K562 (cell line): ENCODE results near the gene VWA5B1. TPM values are rescaled to one million over a fixed set of nuclear protein-coding genes. Genes with fewer than 3 reads are reported as not detected.
A peak's percentile ranks its signal among the peaks of the same experiment; 100 is the strongest.

Source experiments
- ATAC-seq: fragments of 200-7000 bp; cut with Tn5 transposase; 3 replicates; pipeline ENCODE4 v1.9.1; 2020; ENCODE audit warnings: moderate library complexity
- BruUV-seq: library from RNA; stranded (reverse); fragments of 400-500 nt; replicated peaks from 2 replicates; lab custom pipeline; 2021; lab: Mats Ljungman, UMichigan
- CTCF ChIA-PET: fragments of 300-600 bp; formaldehyde crosslinking; extraction: SDS; loops from one replicate; lab custom pipeline; 2021; ENCODE audit warnings: low intra/inter-chr PET ratio; lab: Yijun Ruan, JAX
- POLR2A ChIA-PET: fragments of 300-600, 350-650 bp; sonication (Branson Sonifier 250); formaldehyde crosslinking; extraction: SDS; loops from one replicate; lab custom pipeline; 2021; ENCODE audit warnings: antibody characterized with exemption, inconsistent platforms; lab: Yijun Ruan, JAX
- DNase-seq, 4 experiments: peaks; one replicate each; pipeline versions ENCODE4 v3.0.0 to v3.0.0-alpha.2; 2011 to 2018; ENCODE audit warnings: low spot score in 3 of 4, mixed read lengths in 3 of 4; ENCODE audit errors: extremely low read depth in 1 of 4
- FAIRE-seq: peaks from 2 replicates; lab custom pipeline; 2011; peaks lifted over from hg19 to GRCh38; lab: Jason Lieb, UNC
- H2AFZ ChIP-seq: 2 replicates; pipeline ENCODE4 v1.6.0; 2011; ENCODE audit warnings: low read depth, low read length, control low read depth, inconsistent platforms
- H3K27ac ChIP-seq: fragments of 200-600 bp; 3 replicates; pipeline ENCODE4 v1.8.0; 2011; ENCODE audit warnings: low read depth, mild to moderate bottlenecking, control low read depth, inconsistent platforms, low read length, moderate library complexity, mixed read lengths; ENCODE audit errors: extremely low read depth
- H3K27me3 ChIP-seq, 2 experiments: fragments of 300-600 bp in 1 of 2; 2 replicates in 1 of 2; 3 replicates in 1 of 2; pipeline versions ENCODE4 v1.6.0 to v1.8.0; 2011; ENCODE audit warnings: inconsistent platforms in 2 of 2, low read length in 2 of 2, mild to moderate bottlenecking in 1 of 2, mixed read lengths in 1 of 2, moderate library complexity in 1 of 2; ENCODE audit not compliant: control insufficient read depth in 2 of 2, insufficient read depth in 2 of 2
- H3K36me3 ChIP-seq: fragments of 300-600 bp; 3 replicates; pipeline ENCODE4 v1.8.0; 2011; ENCODE audit warnings: mild to moderate bottlenecking, low read length, inconsistent platforms; ENCODE audit not compliant: control insufficient read depth, insufficient read depth
- H3K4me1 ChIP-seq, 2 experiments: fragments of 200-600 bp in 1 of 2; replicated peaks in 1 of 2; 2 replicates in 1 of 2; 3 replicates in 1 of 2; pipeline versions ENCODE4 v1.5.1 to v1.8.0; 2011; ENCODE audit warnings: inconsistent platforms in 2 of 2, low read length in 2 of 2, mild to moderate bottlenecking in 1 of 2, mixed read lengths in 1 of 2, moderate library complexity in 1 of 2; ENCODE audit not compliant: control insufficient read depth in 2 of 2, insufficient read depth in 2 of 2
- H3K4me2 ChIP-seq: 2 replicates; pipeline ENCODE4 v1.6.1; 2011; ENCODE audit warnings: low read length, control low read depth, inconsistent platforms, mixed read lengths; ENCODE audit not compliant: insufficient read depth
- H3K4me3 ChIP-seq: fragments of 200-600 bp; sonication (generic), shearing (Covaris generic); 2 replicates; pipeline ENCODE4 v1.5.1; 2016; ENCODE audit warnings: control low read depth, inconsistent platforms
- H3K79me2 ChIP-seq: fragments of 200-600 bp; 3 replicates; pipeline ENCODE4 v1.8.0; 2011; ENCODE audit warnings: low read length, inconsistent platforms; ENCODE audit not compliant: control insufficient read depth, insufficient read depth
- H3K9ac ChIP-seq, 2 experiments: 2 replicates each; pipeline versions ENCODE4 v1.6.0 to v1.6.1; 2011; ENCODE audit warnings: low read depth in 2 of 2, low read length in 2 of 2, control low read depth in 1 of 2, inconsistent platforms in 1 of 2, mild to moderate bottlenecking in 1 of 2, mixed read lengths in 1 of 2; ENCODE audit not compliant: insufficient read depth in 1 of 2
- H3K9me1 ChIP-seq: one replicate; pipeline ENCODE4 v1.6.0; 2011; ENCODE audit warnings: inconsistent platforms, mild to moderate bottlenecking, low read length, moderate library complexity; ENCODE audit not compliant: control insufficient read depth, insufficient read depth
- H3K9me3 ChIP-seq: replicated peaks from 2 replicates; pipeline ENCODE4 v1.5.1; 2011; ENCODE audit warnings: low read depth, low read length, inconsistent platforms; ENCODE audit not compliant: control insufficient read depth, insufficient read depth
- H4K20me1 ChIP-seq: replicated peaks from 2 replicates; pipeline ENCODE4 v1.6.1; 2011; ENCODE audit warnings: low read length, inconsistent platforms, mixed read lengths; ENCODE audit not compliant: control insufficient read depth, insufficient read depth
- CBX3 ChIP-seq, 2 experiments: IDR thresholded peaks; 1 replicate in 1 of 2; 2 replicates in 1 of 2; pipeline ENCODE4 v1.6.1; 2012; ENCODE audit warnings: inconsistent platforms in 2 of 2, low read length in 2 of 2, borderline replicate concordance in 1 of 2, control low read depth in 1 of 2
- FOXK2 ChIP-seq, 2 experiments: fragments of 450-650 bp; IDR thresholded peaks in 1 of 2; conservative IDR thresholded peaks in 1 of 2; 2 replicates each; pipeline ENCODE4 v1.6.1; 2016; ENCODE audit warnings: low read depth in 2 of 2, mild to moderate bottlenecking in 1 of 2
- PTRF ChIP-seq: fragments of 450-650 bp; IDR thresholded peaks from 2 replicates; pipeline ENCODE4 v1.6.1; 2016; ENCODE audit warnings: mild to moderate bottlenecking, missing genetic modification characterization, missing compliant biosample characterization
- RBM25 ChIP-seq: fragments of 200-400 bp; formaldehyde crosslinking; IDR thresholded peaks from 2 replicates; pipeline ENCODE4 v1.6.1; 2018; ENCODE audit warnings: low read length, low read depth, moderate library complexity; ENCODE audit not compliant: severe bottlenecking
- RBM34 ChIP-seq: fragments of 200-400 bp; formaldehyde crosslinking; IDR thresholded peaks from 2 replicates; pipeline ENCODE4 v1.6.1; 2018; ENCODE audit warnings: low read length, borderline replicate concordance; ENCODE audit not compliant: insufficient read depth
- TCF7 ChIP-seq: sonication (generic); IDR thresholded peaks from 2 replicates; pipeline ENCODE4 v1.6.1; 2016; ENCODE audit warnings: antibody characterized with exemption, borderline replicate concordance
- ZNF184 ChIP-seq: sonication (generic); formaldehyde crosslinking; IDR thresholded peaks from 2 replicates; pipeline ENCODE4 v1.5.0; 2020; ENCODE audit warnings: missing genetic modification reagents
- ZNF507 ChIP-seq: conservative IDR thresholded peaks from 2 replicates; pipeline ENCODE4 v1.6.1; 2017; ENCODE audit warnings: missing genetic modification characterization, missing compliant biosample characterization
- WGBS: fragments of 100-300 bp; shearing (Covaris generic); methylation state at CpG from one replicate; pipeline ENCODE4 v1.1.6; 2016; ENCODE audit warnings: low coverage, mixed read lengths; ENCODE audit not compliant: insufficient coverage; ENCODE audit errors: missing lambda C conversion rate; 5-methylcytosine and 5-hydroxymethylcytosine counted together
- in situ Hi-C: fragments of 300-500 bp; cut with MboI; formaldehyde crosslinking; loops from 4 replicates; pipeline ENCODE4 v1.15.0; 2018; ENCODE audit warnings: inconsistent platforms, mixed read lengths
- intact Hi-C: fragments of 100-400 bp; cut with micrococcal nuclease; formaldehyde crosslinking; loops from 2 replicates; pipeline ENCODE4 v1.14.2; 2022
- polyA plus RNA-seq, 8 experiments: library from polyadenylated mRNA; depleted of rRNA in 4 of 8; stranded (reverse) in 5 of 8; unstranded in 3 of 8; fragments of >200 nt; fragmentation: Nextera tagmentation in 2 of 8; fragmentation: Illumina TruSeq in 1 of 8; extraction: Ambion mirVana in 2 of 8; extraction: Trizol in 1 of 8; gene quantifications; 2 replicates each; pipeline versions ENCODE4 v1.2.1 to v1.2.3, GENCODE V29; 2011 to 2014; ENCODE audit warnings: inconsistent platforms in 1 of 8, missing spikeins in 1 of 8
- total RNA-seq, 7 experiments: library from RNA; depleted of rRNA in 6 of 7; stranded (reverse); fragments of >200 nt in 6 of 7; fragmentation: Illumina TruSeq in 2 of 7; extraction: Trizol in 2 of 7; gene quantifications; 2 replicates each; pipeline versions ENCODE4 v1.2.1 to v1.2.3, GENCODE V29; 2011 to 2021; ENCODE audit warnings: low replicate concordance in 1 of 7
- TF ChIP-seq, protein P1 (sequence below): sonication (generic); formaldehyde crosslinking; IDR thresholded peaks from 2 replicates; pipeline ENCODE4 v1.5.0; 2020; ENCODE audit warnings: missing genetic modification reagents
- TF ChIP-seq, protein P2 (sequence below): IDR thresholded peaks from 2 replicates; pipeline ENCODE4 v1.6.1; 2011; ENCODE audit not compliant: insufficient read length; ENCODE audit errors: extremely low read depth

VWA5B1 gene
- total and polyA plus RNA-seq, 9 of the 15 experiments (the other 6 are each of a cell fraction or from before 2014, with no cell fraction given): not detected

DNA sequence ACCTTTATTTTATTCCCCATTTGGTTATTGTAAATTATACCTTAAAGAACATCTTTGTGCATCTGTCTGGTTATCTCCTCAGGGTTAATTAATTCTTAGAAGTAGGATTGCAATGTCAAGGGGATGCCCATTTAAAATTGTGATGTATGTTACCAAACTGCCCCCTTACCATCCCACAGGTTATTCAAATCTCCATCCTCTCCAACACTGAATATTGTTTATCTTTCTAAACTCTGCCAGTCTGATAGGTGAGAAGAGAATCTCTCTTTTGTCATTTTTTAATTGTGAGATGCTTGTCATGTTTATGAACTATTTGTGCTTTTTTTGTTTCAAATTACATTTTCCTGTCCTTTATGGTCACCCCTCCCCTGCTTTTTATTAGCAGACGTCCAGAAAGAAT is 55.8 kb downstream of the VWA5B1 start:
- H3K9me1 ChIP-seq: no peaks in the 10 kb centered on the region
- 17% methylated on average over 1 of the region's 1 CpG for WGBS
- peaks cover 10 to 37% of the 10 kb centered on the region in 2 experiments; a peak in 2 of 5 replicates for H3K27me3 ChIP-seq
- BruUV-seq: no TSS peak
- ChIA-PET CTCF (no interaction called here), POLR2A (interaction anchor here (0.7 kb wide), 1 partner anchor 71 kb away, joined by 3 read pairs; no protein-coding TSS in a partner anchor)
- no peaks in the 10 kb centered on the region for H3K9me3 ChIP-seq
- H3K4me1 ChIP-seq: peaks cover 0 to 14% of the 10 kb centered on the region in 2 experiments; a peak in 2 of 5 replicates
- in situ Hi-C loops: no loop called here
- no peak overlapping the region for H3K4me2 ChIP-seq
- intact Hi-C loops: no loop called here
- no peak overlapping the region for H3K4me3 ChIP-seq
- no peak overlapping the region for H3K27ac ChIP-seq
- no peak overlapping the region for H3K9ac ChIP-seq
- no peaks in the 10 kb centered on the region for H4K20me1 ChIP-seq
- H2AFZ ChIP-seq: no peak overlapping the region
- no peak for DNase-seq
- FAIRE-seq: peak; percentile 51
- H3K79me2 ChIP-seq: no peaks in the 10 kb centered on the region
- no peaks in the 10 kb centered on the region for H3K36me3 ChIP-seq
- peak; percentile 16 for TF ChIP-seq RBM25
- TF ChIP-seq, protein P1, sequence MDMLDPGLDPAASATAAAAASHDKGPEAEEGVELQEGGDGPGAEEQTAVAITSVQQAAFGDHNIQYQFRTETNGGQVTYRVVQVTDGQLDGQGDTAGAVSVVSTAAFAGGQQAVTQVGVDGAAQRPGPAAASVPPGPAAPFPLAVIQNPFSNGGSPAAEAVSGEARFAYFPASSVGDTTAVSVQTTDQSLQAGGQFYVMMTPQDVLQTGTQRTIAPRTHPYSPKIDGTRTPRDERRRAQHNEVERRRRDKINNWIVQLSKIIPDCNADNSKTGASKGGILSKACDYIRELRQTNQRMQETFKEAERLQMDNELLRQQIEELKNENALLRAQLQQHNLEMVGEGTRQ (CRISPR knock-in tag): no peak
- 0 out of 2 replicates have a peak, but pooled peaks have one; percentile 13 for TF ChIP-seq ZNF507 (tag)
- 0 out of 2 replicates have a peak, but pooled peaks have one; percentile 32 for TF ChIP-seq ZNF184
- ATAC-seq: no peak

DNA sequence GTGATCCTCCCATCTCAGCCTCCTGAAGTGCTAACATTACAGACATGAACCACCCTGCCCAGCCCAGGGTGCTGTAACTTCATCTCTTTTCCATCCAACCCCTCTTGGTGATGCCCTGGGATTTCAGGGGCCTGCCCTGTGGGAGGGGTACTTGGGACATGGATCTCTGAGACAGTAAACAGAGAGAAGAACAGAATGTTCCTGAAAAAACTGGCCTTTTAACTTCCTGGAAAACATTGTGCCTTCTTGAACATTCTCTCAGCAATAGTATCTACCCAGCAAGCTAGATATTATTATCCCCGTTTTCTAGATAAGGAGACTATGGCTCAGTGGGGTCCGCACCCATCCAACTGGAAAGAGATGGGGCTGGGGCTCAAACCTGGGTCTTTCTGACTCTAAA is 57.0 kb downstream of the VWA5B1 start:
- no peaks in the 10 kb centered on the region for H4K20me1 ChIP-seq
- no peaks in the 10 kb centered on the region for H3K9me1 ChIP-seq
- FAIRE-seq: no peak
- TF ChIP-seq PTRF (no peak), RBM34 (no peak), TCF7 (no peak), CBX3 (IDR thresholded peaks at IDR 0.05; ENCODE audit: borderline replicate concordance in 1 of 2, low read length in 2 of 2) (no peak), FOXK2 (conservative IDR thresholded peaks at IDR 0.05 in 1 of 2, IDR thresholded peaks at IDR 0.05 in 1 of 2; ENCODE audit: low read depth in 2 of 2) (no peak)
- TF ChIP-seq, protein P2, sequence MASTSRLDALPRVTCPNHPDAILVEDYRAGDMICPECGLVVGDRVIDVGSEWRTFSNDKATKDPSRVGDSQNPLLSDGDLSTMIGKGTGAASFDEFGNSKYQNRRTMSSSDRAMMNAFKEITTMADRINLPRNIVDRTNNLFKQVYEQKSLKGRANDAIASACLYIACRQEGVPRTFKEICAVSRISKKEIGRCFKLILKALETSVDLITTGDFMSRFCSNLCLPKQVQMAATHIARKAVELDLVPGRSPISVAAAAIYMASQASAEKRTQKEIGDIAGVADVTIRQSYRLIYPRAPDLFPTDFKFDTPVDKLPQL: no peak
- BruUV-seq: no TSS peak
- no peak for DNase-seq
- no peak overlapping the region for H3K27ac ChIP-seq
- WGBS: 0% methylated on average over 2 of the region's 2 CpGs
- POLR2A ChIA-PET: no interaction called here
- no peak overlapping the region for H3K4me3 ChIP-seq
- in situ Hi-C loops (no loop called here), intact Hi-C loops (no loop called here)
- no peaks in the 10 kb centered on the region for H3K9me3 ChIP-seq
- no peak overlapping the region for H3K9ac ChIP-seq
- H3K79me2 ChIP-seq: no peaks in the 10 kb centered on the region
- H3K4me1 ChIP-seq: peaks cover 0 to 13% of the 10 kb centered on the region in 2 experiments; a peak in 2 of 5 replicates
- H3K4me2 ChIP-seq: no peak overlapping the region
- no peak for ATAC-seq
- no peak overlapping the region for H2AFZ ChIP-seq
- CTCF ChIA-PET: no interaction called here
- H3K27me3 ChIP-seq: peaks cover 10 to 37% of the 10 kb centered on the region in 2 experiments; a peak in 2 of 5 replicates
- no peaks in the 10 kb centered on the region for H3K36me3 ChIP-seq
